Inflammatory macrophage treated with lipopolysaccharide for 1 hour (primary cell): ENCODE data around the gene LSM14A.
"Not testable (repeated sequence)": the region's sequence is repeated elsewhere in the genome, so short reads cannot be mapped to it uniquely, and the experiment has no call there.

Experiments used
- DNase-seq, 2 donors: peaks; one replicate each; pipeline ENCODE4 v3.0.0-alpha.2; 2020 to 2022

The LSM14A gene

GRCh38 chr19:34191355-34191962, 19.2 kb downstream of the LSM14A start:
- DNase-seq, result no peak

- DNase-seq, result no peak
Measured at GRCh38 chr19:34193439-34193838, 21.1 kb downstream of the LSM14A start.

- DNase-seq, result no peak
Measured at GRCh38 chr19:34193876-34194275, 21.6 kb downstream of the LSM14A start.

GRCh38 chr19:34201133-34201532, 28.8 kb downstream of the LSM14A start:
- no peak for DNase-seq

- not testable (repeated sequence) for DNase-seq
Measured at GRCh38 chr19:34205324-34205723, 33.0 kb downstream of the LSM14A start.

GRCh38 chr19:34208291-34208884, 36.1 kb downstream of the LSM14A start:
- DNase-seq, result no peak

- DNase-seq, result no peak
Measured at GRCh38 chr19:34209726-34210125, 37.4 kb downstream of the LSM14A start.

GRCh38 chr19:34213283-34213682, 41.0 kb downstream of the LSM14A start:
- DNase-seq, result no peak

GRCh38 chr19:34214040-34214439, 41.7 kb downstream of the LSM14A start:
- no peak for DNase-seq

- DNase-seq, result no peak
Measured at GRCh38 chr19:34215006-34215665, 42.8 kb downstream of the LSM14A start.

GRCh38 chr19:34215666-34216038, 43.3 kb downstream of the LSM14A start:
- no peak for DNase-seq

- DNase-seq, result not testable (repeated sequence)
Measured at GRCh38 chr19:34216745-34217219, 44.5 kb downstream of the LSM14A start.

GRCh38 chr19:34217952-34218817, 45.9 kb downstream of the LSM14A start:
- no peak for DNase-seq

GRCh38 chr19:34218818-34219164, 46.5 kb downstream of the LSM14A start:
- no peak for DNase-seq

- peak; percentile 41 to 90 for DNase-seq
Measured at GRCh38 chr19:34220472-34221063, 48.3 kb downstream of the LSM14A start.

GRCh38 chr19:34222386-34222785, 50.1 kb downstream of the LSM14A start:
- no peak for DNase-seq

- DNase-seq, result no peak
Measured at GRCh38 chr19:34224996-34225658, 52.8 kb downstream of the LSM14A start.

GRCh38 chr19:34225659-34226015, 53.3 kb downstream of the LSM14A start:
- no peak for DNase-seq

GRCh38 chr19:34226036-34226435, 53.7 kb downstream of the LSM14A start:
- DNase-seq, result no peak

GRCh38 chr19:34228347-34228746, 56.0 kb downstream of the LSM14A start:
- no peak for DNase-seq

- DNase-seq, result no peak
Measured at GRCh38 chr19:34228762-34229161, 56.5 kb downstream of the LSM14A start.

GRCh38 chr19:34229721-34230120, 57.4 kb downstream of the LSM14A start:
- DNase-seq, result no peak

GRCh38 chr19:34230820-34231219, 58.5 kb downstream of the LSM14A start:
- no peak for DNase-seq
